Lung (tissue), 12 donors: ENCODE data around the gene FRAT1. TPM values are rescaled to one million over a fixed set of nuclear protein-coding genes. Genes with fewer than 3 reads are reported as not detected.

Experiments
- ATAC-seq: fragments of 200-7000 bp; cut with Tn5 transposase; one replicate; pipeline ENCODE4 v1.9.1; 2020; ENCODE audit warnings: moderate number of reproducible peaks; ENCODE audit not compliant: insufficient read depth, low FRiP score
- DNase-seq, 3 donors: peaks; one replicate each; pipeline ENCODE4 v3.0.0-alpha.2; 2013 to 2017
- H3K27ac ChIP-seq, 2 donors: one replicate each; pipeline ENCODE4 v1.5.1; 2013; ENCODE audit warnings: mild to moderate bottlenecking in 2 of 2, moderate library complexity in 2 of 2, control low read depth in 1 of 2, inconsistent platforms in 1 of 2, low read depth in 1 of 2, low read length in 1 of 2
- H3K27me3 ChIP-seq, 3 donors: one replicate each; pipeline ENCODE4 v1.5.1; 2013; ENCODE audit warnings: low read length in 2 of 3; ENCODE audit not compliant: control insufficient read depth in 3 of 3, insufficient read depth in 3 of 3
- H3K36me3 ChIP-seq, 4 donors: one replicate each; pipeline ENCODE4 v1.5.1; 2013; ENCODE audit warnings: low read length in 4 of 4, mild to moderate bottlenecking in 1 of 4, moderate library complexity in 1 of 4; ENCODE audit not compliant: control insufficient read depth in 4 of 4, insufficient read depth in 4 of 4
- H3K4me1 ChIP-seq, 5 donors: one replicate each; pipeline ENCODE4 v1.5.1; 2013; ENCODE audit warnings: low read length in 5 of 5, mild to moderate bottlenecking in 2 of 5, moderate library complexity in 1 of 5; ENCODE audit not compliant: control insufficient read depth in 5 of 5, insufficient read depth in 5 of 5
- H3K4me3 ChIP-seq: one replicate; pipeline ENCODE4 v1.5.1; 2013; ENCODE audit warnings: mild to moderate bottlenecking, control low read depth, moderate library complexity
- H3K9ac ChIP-seq, 2 donors: one replicate each; pipeline ENCODE4 v1.5.1; 2013; ENCODE audit warnings: low read length in 2 of 2, control low read depth in 1 of 2; ENCODE audit not compliant: insufficient read depth in 1 of 2
- H3K9me3 ChIP-seq, 4 donors: one replicate each; pipeline ENCODE4 v1.5.1; 2013; ENCODE audit warnings: low read length in 3 of 4, mild to moderate bottlenecking in 1 of 4, moderate library complexity in 1 of 4; ENCODE audit not compliant: control insufficient read depth in 4 of 4, insufficient read depth in 3 of 4
- CTCF ChIP-seq: IDR thresholded peaks from 2 replicates; pipeline ENCODE4 v1.5.1; 2012; ENCODE audit warnings: mild to moderate bottlenecking; ENCODE audit errors: control extremely low read depth, extremely low read depth
- WGBS, 2 donors: extraction: QIAGEN DNeasy Blood & Tissue Kit; methylation state at CpG; one replicate each; pipeline ENCODE4 v1.1.7; 2013; 5-methylcytosine and 5-hydroxymethylcytosine counted together
- polyA plus RNA-seq, 2 donors: library from polyadenylated mRNA; stranded (reverse); fragments of 200-250 nt; gene quantifications; one replicate each; pipeline ENCODE4 v1.2.1, GENCODE V29; 2013
- total RNA-seq, 2 donors: library from RNA; depleted of rRNA in 1 of 2; stranded (reverse); fragments of >200 nt in 1 of 2; gene quantifications; one replicate each; pipeline ENCODE4 v1.2.1, GENCODE V29; 2014 to 2021
- donor health status: control.
- donor health status: control.
- donor health status: Bipolar disorder and iron deficiency.
- donor health status: healthy.
- donor health status: DM: yes; HTN: yes; CAD: no.

The FRAT1 gene
- total and polyA plus RNA-seq, 4 donors, result 2.3 to 14.3 (median 7.5) TPM

GRCh38 chr10:97333601-97334369 is 14.7 kb downstream of the FRAT1 start:
- Histone ChIP-seq H3K9ac (peak overlapping the region in 1 of 2 donors; percentile 43), H3K4me3 (peak overlapping the region; percentile 89), H3K27me3 (peaks cover 0 to 15% (median 5%) of the 10 kb centered on the region in 3 donors), H3K4me1 (peaks cover 2 to 31% (median 11%) of the 10 kb centered on the region in 5 donors), H3K9me3 (no peaks in the 10 kb centered on the region), H3K36me3 (peaks cover 0 to 4% (median 0%) of the 10 kb centered on the region in 4 donors), H3K27ac (peak overlapping the region; percentile 93)
- peak in 2 of 3 donors; percentile 38 to 50 for DNase-seq
- WGBS, 2 donors, result 0% methylated on average over 63 to 89 of the region's 89 CpGs
- TF ChIP-seq CTCF, result no peak
- ATAC-seq, result no peak

DNA sequence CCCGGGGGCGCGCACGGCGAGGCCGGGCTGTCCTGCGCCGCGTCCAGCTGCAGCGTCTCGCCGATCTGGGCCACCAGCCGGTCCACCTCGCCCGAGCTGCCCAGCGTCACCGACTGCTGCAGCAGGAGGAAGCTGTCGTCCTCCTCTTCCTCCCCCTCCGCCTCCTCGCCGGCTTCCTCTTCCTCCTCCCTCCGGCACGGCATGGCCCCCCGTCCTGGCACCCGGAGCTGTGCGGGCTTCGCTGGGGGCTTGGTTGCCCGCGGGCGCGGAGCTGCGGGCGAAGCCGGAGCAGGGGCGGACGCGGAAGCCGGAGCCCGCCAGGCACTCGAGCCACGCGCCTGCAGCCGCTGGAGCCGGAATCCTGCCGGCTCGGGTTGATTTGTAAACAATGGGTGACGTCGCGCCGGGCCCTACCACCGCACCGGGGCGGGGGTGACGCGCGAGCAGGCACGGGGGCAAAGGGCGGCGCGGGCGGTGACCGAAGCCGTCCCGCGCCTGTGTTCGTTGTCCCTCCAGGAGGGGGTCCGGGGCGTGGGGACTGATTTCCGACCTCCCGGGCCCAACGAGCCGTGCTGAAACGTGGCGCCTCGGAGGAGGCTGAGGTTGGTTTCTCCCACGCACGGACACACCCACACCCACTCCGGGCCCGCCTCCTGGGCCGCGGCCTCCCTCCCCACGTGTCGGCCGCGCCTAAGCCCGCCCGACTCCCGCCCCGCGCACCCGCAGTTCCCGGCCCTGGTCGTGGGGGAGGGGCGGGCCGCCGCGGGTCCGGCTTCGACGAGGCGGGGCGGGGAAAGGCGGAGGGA is 15.5 kb downstream of the FRAT1 start, which contains the start of gene FRAT2:
TSS of gene FRAT2 (minus strand) at position 360 of the 806 bp plus-strand sequence. CDS start at position 203, 157 bp downstream.
- ATAC-seq (peak; percentile 95), DNase-seq (peak; percentile 93 to 96 (median 95))
- peaks cover 0 to 15% (median 5%) of the 10 kb centered on the region in 3 donors for H3K27me3 ChIP-seq
- H3K4me3 ChIP-seq, result peak within 1 kb of the TSS; percentile 89
- H3K36me3 ChIP-seq, result peaks cover 0 to 4% (median 0%) of the 10 kb centered on the region in 4 donors
- peak within 1 kb of the TSS; percentile 58 to 65 for H3K9ac ChIP-seq
- no peak for TF ChIP-seq CTCF
- WGBS, 2 donors, result 0 to 1% methylated on average over 43 to 103 of the region's 103 CpGs
- H3K4me1 ChIP-seq, result peaks cover 2 to 27% (median 10%) of the 10 kb centered on the region in 5 donors
- H3K9me3 ChIP-seq, result no peaks in the 10 kb centered on the region
- peak within 1 kb of the TSS; percentile 93 for H3K27ac ChIP-seq

DNA sequence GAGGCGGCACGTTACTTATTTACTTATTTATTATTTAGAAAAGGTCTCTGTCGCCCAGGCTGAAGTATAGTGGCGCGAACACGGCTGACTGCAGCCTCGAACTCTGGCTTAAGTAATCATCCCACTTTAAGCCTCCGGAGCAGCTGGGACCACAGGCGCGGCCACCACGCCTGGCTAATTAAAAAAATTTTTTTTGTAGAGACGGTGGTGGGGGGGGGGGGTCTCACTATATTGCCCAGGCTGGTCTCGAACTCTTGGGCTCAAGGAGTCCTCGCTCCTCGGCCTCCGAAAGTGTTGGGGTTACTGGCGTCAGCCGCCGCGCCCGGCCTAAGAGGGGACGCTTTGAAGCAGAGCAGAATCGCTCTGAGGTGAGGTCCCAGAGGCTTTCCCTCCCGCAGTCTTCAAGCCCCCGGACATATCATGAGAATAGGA is 16.1 kb downstream of the FRAT1 start:
- Histone ChIP-seq H3K9me3 (no peaks in the 10 kb centered on the region), H3K4me1 (peaks cover 2 to 27% (median 10%) of the 10 kb centered on the region in 5 donors), H3K27ac (peak overlapping the region in 1 of 2 donors; percentile 79), H3K9ac (peak overlapping the region in 1 of 2 donors; percentile 65), H3K36me3 (peaks cover 0 to under 1% (median 0%) of the 10 kb centered on the region in 4 donors), H3K4me3 (no peak overlapping the region), H3K27me3 (peaks cover 0 to 15% (median 5%) of the 10 kb centered on the region in 3 donors)
- ATAC-seq (no peak), DNase-seq (no peak)
- TF ChIP-seq CTCF, result no peak
- WGBS, 2 donors, result 7 to 9% methylated on average over 25 of the region's 25 CpGs
